HepG2 (cell line): ENCODE measurements around the gene OR10G6. TPM values are rescaled to one million over a fixed set of nuclear protein-coding genes. Genes with fewer than 3 reads are reported as not detected.

Experiments
- ATAC-seq: fragments of 200-7000 bp; cut with Tn5 transposase; 3 replicates; pipeline ENCODE4 v1.9.1; 2020; ENCODE audit warnings: mild to moderate bottlenecking, moderate library complexity
- BruUV-seq: library from RNA; stranded (reverse); fragments of 400-500 nt; replicated peaks from 2 replicates; lab custom pipeline; 2021; lab: Mats Ljungman, UMichigan
- CTCF ChIA-PET: fragments of 300-600 bp; formaldehyde crosslinking; extraction: SDS; loops from one replicate; lab custom pipeline; 2021; ENCODE audit warnings: low total read pairs, inconsistent platforms, low intra/inter-chr PET ratio; lab: Yijun Ruan, JAX
- POLR2A ChIA-PET: fragments of 350-600 bp; sonication (Branson Sonifier 250); formaldehyde crosslinking; loops from one replicate; lab custom pipeline; 2020; ENCODE audit warnings: antibody characterized with exemption, inconsistent platforms; lab: Yijun Ruan, JAX
- DNase-seq: peaks from one replicate; pipeline ENCODE4 v3.0.0-alpha.2; 2015; ENCODE audit warnings: low spot score
- FAIRE-seq: peaks from 3 replicates; lab custom pipeline; 2011; peaks lifted over from hg19 to GRCh38; lab: Jason Lieb, UNC
- H2AFZ ChIP-seq: one replicate; pipeline ENCODE4 v1.6.1; 2011; ENCODE audit warnings: low read length, inconsistent platforms
- H3K27ac ChIP-seq: fragments of 300-600 bp; 3 replicates; pipeline ENCODE4 v1.8.0; 2011; ENCODE audit warnings: mixed run types, mild to moderate bottlenecking, mixed read lengths, low read length, inconsistent platforms; ENCODE audit not compliant: insufficient read depth; ENCODE audit errors: extremely low read length
- H3K27me3 ChIP-seq, 2 experiments: fragments of 200-600 bp in 1 of 2; 2 replicates in 1 of 2; 3 replicates in 1 of 2; pipeline versions ENCODE4 v1.6.0 to v1.8.0; 2011; ENCODE audit warnings: low read length in 2 of 2, mild to moderate bottlenecking in 2 of 2, moderate library complexity in 2 of 2, inconsistent platforms in 1 of 2; ENCODE audit not compliant: insufficient read depth in 2 of 2, control insufficient read depth in 1 of 2
- H3K36me3 ChIP-seq, 2 experiments: fragments of 200-600 bp in 1 of 2; replicated peaks in 1 of 2; 2 replicates in 1 of 2; 3 replicates in 1 of 2; pipeline versions ENCODE4 v1.5.1 to v1.8.0; 2011; ENCODE audit warnings: low read length in 2 of 2, inconsistent platforms in 1 of 2; ENCODE audit not compliant: insufficient read depth in 2 of 2, control insufficient read depth in 1 of 2
- H3K4me1 ChIP-seq: 2 replicates; pipeline ENCODE4 v1.5.1; 2012; ENCODE audit warnings: low read length, inconsistent platforms; ENCODE audit not compliant: insufficient read depth
- H3K4me2 ChIP-seq: 2 replicates; pipeline ENCODE4 v1.6.0; 2011; ENCODE audit warnings: low read depth, low read length, inconsistent platforms
- H3K4me3 ChIP-seq, 3 experiments: fragments of 200-600 bp in 1 of 3; sonication (generic), shearing (Covaris generic) in 1 of 3; replicated peaks in 1 of 3; 2 replicates each; pipeline ENCODE4 v1.5.1; 2011 to 2016; ENCODE audit warnings: low read length in 3 of 3, inconsistent platforms in 2 of 3, low read depth in 2 of 3, mild to moderate bottlenecking in 2 of 3, control low read depth in 1 of 3, mixed read lengths in 1 of 3; ENCODE audit not compliant: insufficient read depth in 1 of 3
- H3K79me2 ChIP-seq: one replicate; pipeline ENCODE4 v1.6.1; 2011; ENCODE audit warnings: low read length, inconsistent platforms; ENCODE audit not compliant: insufficient read depth
- H3K9ac ChIP-seq: 2 replicates; pipeline ENCODE4 v1.6.0; 2011; ENCODE audit warnings: mild to moderate bottlenecking, low read depth, low read length, inconsistent platforms; ENCODE audit not compliant: insufficient read depth
- H3K9me3 ChIP-seq: 2 replicates; pipeline ENCODE4 v1.5.1; 2012; ENCODE audit warnings: mild to moderate bottlenecking, low read length
- H4K20me1 ChIP-seq: 2 replicates; pipeline ENCODE4 v1.6.0; 2011; ENCODE audit warnings: inconsistent platforms, mild to moderate bottlenecking, low read length, moderate library complexity; ENCODE audit not compliant: insufficient read depth
- AKAP8 ChIP-seq: sonication (generic); formaldehyde crosslinking; IDR thresholded peaks from 2 replicates; pipeline ENCODE4 v1.5.1; 2020; ENCODE audit warnings: mild to moderate bottlenecking, missing genetic modification reagents
- ATM ChIP-seq: fragments of 450-650 bp; IDR thresholded peaks from 2 replicates; pipeline ENCODE4 v1.7.1; 2017; ENCODE audit warnings: mild to moderate bottlenecking, borderline replicate concordance
- CEBPB ChIP-seq: IDR thresholded peaks from 2 replicates; pipeline ENCODE4 v1.6.1; 2011; ENCODE audit warnings: low read depth, low read length, improper control_type of control experiment, borderline replicate concordance
- HES4 ChIP-seq: sonication (generic); formaldehyde crosslinking; IDR thresholded peaks from 2 replicates; pipeline ENCODE4 v1.9.0; 2021; ENCODE audit warnings: mild to moderate bottlenecking, missing genetic modification reagents, borderline replicate concordance
- MBNL3 ChIP-seq: fragments of 250-450 bp; sonication (Bioruptor Pico); conservative IDR thresholded peaks from 2 replicates; pipeline ENCODE4 v1.8.0; 2022; ENCODE audit warnings: mild to moderate bottlenecking, inconsistent platforms
- MTF2 ChIP-seq: sonication (generic); formaldehyde crosslinking; IDR thresholded peaks from 2 replicates; pipeline ENCODE4 v1.5.0; 2020; ENCODE audit warnings: missing genetic modification reagents, borderline replicate concordance
- NR2C2 ChIP-seq: sonication (generic); formaldehyde crosslinking; IDR thresholded peaks from 2 replicates; pipeline ENCODE4 v1.4.0; 2020; ENCODE audit warnings: missing genetic modification reagents, mild to moderate bottlenecking, moderate library complexity, borderline replicate concordance
- PAWR ChIP-seq: sonication (generic); formaldehyde crosslinking; IDR thresholded peaks from 2 replicates; pipeline ENCODE4 v1.4.0; 2020; ENCODE audit warnings: missing genetic modification reagents, mild to moderate bottlenecking, borderline replicate concordance
- RXRB ChIP-seq: IDR thresholded peaks from 2 replicates; pipeline ENCODE4 v1.6.1; 2016; ENCODE audit warnings: borderline replicate concordance, missing genetic modification reagents, missing compliant biosample characterization
- SIX1 ChIP-seq: sonication (generic); formaldehyde crosslinking; IDR thresholded peaks from 2 replicates; pipeline ENCODE4 v1.4.0; 2020; ENCODE audit warnings: missing genetic modification reagents, borderline replicate concordance
- SP2 ChIP-seq: sonication (generic); formaldehyde crosslinking; IDR thresholded peaks from 2 replicates; pipeline ENCODE4 v1.5.1; 2020; ENCODE audit warnings: mild to moderate bottlenecking, missing genetic modification reagents
- ZNF180 ChIP-seq: sonication (generic); formaldehyde crosslinking; IDR thresholded peaks from 2 replicates; pipeline ENCODE4 v1.4.0; 2020; ENCODE audit warnings: low read depth, missing genetic modification reagents, borderline replicate concordance
- ZNF274 ChIP-seq: sonication (generic); formaldehyde crosslinking; IDR thresholded peaks from 2 replicates; pipeline ENCODE4 v1.5.1; 2020; ENCODE audit warnings: mild to moderate bottlenecking, missing genetic modification reagents
- WGBS: methylation state at CpG from one replicate; pipeline ENCODE4 v1.1.6; 2017; ENCODE audit warnings: low lambda C conversion rate; 5-methylcytosine and 5-hydroxymethylcytosine counted together
- in situ Hi-C: cut with HindIII; loops from 2 replicates; pipeline ENCODE4 v1.10.0; 2017; ENCODE audit warnings: low pct_unique_long_range_greater_than_20kb; ENCODE audit not compliant: extremely low pct_ligation_motif_present
- intact Hi-C: fragments of 100-400 bp; cut with micrococcal nuclease; formaldehyde crosslinking; loops from one replicate; pipeline ENCODE4 v1.10.0; 2022; ENCODE audit not compliant: unreplicated experiment
- polyA plus RNA-seq, 8 experiments: library from polyadenylated mRNA; depleted of rRNA in 3 of 8; stranded (reverse) in 7 of 8; unstranded in 1 of 8; fragments of >200 nt; fragmentation: Illumina TruSeq in 4 of 8; extraction: Trizol in 4 of 8; gene quantifications; 2 replicates each; pipeline versions ENCODE4 v1.2.1 to v1.2.3, GENCODE V29; 2011 to 2016; ENCODE audit warnings: low read depth in 4 of 8, missing spikeins in 1 of 8, mixed read lengths in 1 of 8; ENCODE audit not compliant: insufficient read depth in 1 of 8
- total RNA-seq, 5 experiments: library from RNA; depleted of rRNA; stranded (reverse); fragments of >200 nt; fragmentation: Illumina TruSeq; extraction: Trizol; gene quantifications; 2 replicates each; pipeline ENCODE4 v1.2.3, GENCODE V29; 2016; ENCODE audit warnings: low read depth in 1 of 5
- TF ChIP-seq, protein P1 (sequence below): sonication (generic); formaldehyde crosslinking; IDR thresholded peaks from 2 replicates; pipeline ENCODE4 v1.4.0; 2020; ENCODE audit warnings: missing genetic modification reagents; ENCODE audit errors: not compliant biosample characterization
- TF ChIP-seq, protein P2 (sequence below): sonication (generic); formaldehyde crosslinking; IDR thresholded peaks from 2 replicates; pipeline ENCODE4 v1.4.0; 2020; ENCODE audit warnings: mild to moderate bottlenecking, missing genetic modification reagents
- TF ChIP-seq, protein P3 (sequence below): IDR thresholded peaks from 2 replicates; pipeline ENCODE4 v1.6.1; 2012; ENCODE audit warnings: low read depth, low read length, improper control_type of control experiment
- TF ChIP-seq, protein P4 (sequence below): sonication (generic); formaldehyde crosslinking; IDR thresholded peaks from 2 replicates; pipeline ENCODE4 v1.4.0; 2020; ENCODE audit warnings: missing genetic modification reagents, mild to moderate bottlenecking, borderline replicate concordance
- TF ChIP-seq, protein P5 (sequence below): sonication (generic); formaldehyde crosslinking; IDR thresholded peaks from 2 replicates; pipeline ENCODE4 v1.8.1; 2022; ENCODE audit warnings: mild to moderate bottlenecking, missing genetic modification reagents

OR10G6 gene
- total and polyA plus RNA-seq, 2 of the 13 experiments (the other 11 are each of a cell fraction or from before 2014, with no cell fraction given): not detected

DNA sequence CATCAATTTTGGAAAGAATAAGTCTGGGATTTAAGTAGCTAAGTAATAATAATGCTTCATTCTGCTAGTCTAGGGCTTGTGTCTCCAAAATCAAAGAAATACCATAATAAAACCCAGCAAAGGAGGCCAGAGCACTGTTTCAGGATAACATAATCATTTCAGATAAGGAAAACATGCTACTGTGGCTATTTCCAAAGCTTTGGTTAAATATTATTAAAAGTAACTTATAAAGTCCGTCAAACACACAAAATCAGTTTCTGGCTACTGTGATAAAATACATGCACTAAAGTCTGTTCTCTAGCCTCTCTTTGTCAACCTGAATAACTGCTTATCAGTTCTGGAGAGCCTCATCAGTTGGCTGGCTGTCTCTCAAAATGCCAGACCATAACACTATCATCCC is 49.8 kb downstream of the OR10G6 start:
- Histone ChIP-seq H3K36me3 (no peaks in the 10 kb centered on the region), H3K4me3 (no peak overlapping the region), H3K9ac (no peak overlapping the region), H2AFZ (no peak overlapping the region), H3K79me2 (no peaks in the 10 kb centered on the region), H3K4me1 (no peaks in the 10 kb centered on the region), H4K20me1 (no peaks in the 10 kb centered on the region), H3K27ac (no peak overlapping the region), H3K27me3 (no peaks in the 10 kb centered on the region), H3K4me2 (no peak overlapping the region), H3K9me3 (peaks cover 18% of the 10 kb centered on the region)
- POLR2A ChIA-PET: no interaction called here
- FAIRE-seq: no peak
- WGBS: 0% methylated on average over 1 of the region's 1 CpG
- CTCF ChIA-PET: no interaction called here
- in situ Hi-C loops (no loop called here), intact Hi-C loops (no loop called here)
- DNase-seq: no peak
- ATAC-seq: no peak
- BruUV-seq: no TSS peak
- TF ChIP-seq, protein P1, sequence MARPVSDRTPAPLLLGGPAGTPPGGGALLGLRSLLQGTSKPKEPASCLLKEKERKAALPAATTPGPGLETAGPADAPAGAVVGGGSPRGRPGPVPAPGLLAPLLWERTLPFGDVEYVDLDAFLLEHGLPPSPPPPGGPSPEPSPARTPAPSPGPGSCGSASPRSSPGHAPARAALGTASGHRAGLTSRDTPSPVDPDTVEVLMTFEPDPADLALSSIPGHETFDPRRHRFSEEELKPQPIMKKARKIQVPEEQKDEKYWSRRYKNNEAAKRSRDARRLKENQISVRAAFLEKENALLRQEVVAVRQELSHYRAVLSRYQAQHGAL: no peak
- TF ChIP-seq, protein P2, sequence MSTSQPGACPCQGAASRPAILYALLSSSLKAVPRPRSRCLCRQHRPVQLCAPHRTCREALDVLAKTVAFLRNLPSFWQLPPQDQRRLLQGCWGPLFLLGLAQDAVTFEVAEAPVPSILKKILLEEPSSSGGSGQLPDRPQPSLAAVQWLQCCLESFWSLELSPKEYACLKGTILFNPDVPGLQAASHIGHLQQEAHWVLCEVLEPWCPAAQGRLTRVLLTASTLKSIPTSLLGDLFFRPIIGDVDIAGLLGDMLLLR (CRISPR knock-in tag): no peak
- TF ChIP-seq ZNF180 (CRISPR knock-in tag) (no peak), AKAP8 (CRISPR knock-in tag) (no peak), ZNF274 (CRISPR knock-in tag) (no peak), RXRB (CRISPR knock-in tag) (no peak), NR2C2 (CRISPR knock-in tag) (no peak), ATM (no peak), MBNL3 (CRISPR knock-in tag) (no peak), PAWR (CRISPR knock-in tag) (no peak), SP2 (no peak), SIX1 (CRISPR knock-in tag) (no peak), HES4 (no peak), CEBPB (no peak), MTF2 (CRISPR knock-in tag) (no peak)
- TF ChIP-seq, protein P3, sequence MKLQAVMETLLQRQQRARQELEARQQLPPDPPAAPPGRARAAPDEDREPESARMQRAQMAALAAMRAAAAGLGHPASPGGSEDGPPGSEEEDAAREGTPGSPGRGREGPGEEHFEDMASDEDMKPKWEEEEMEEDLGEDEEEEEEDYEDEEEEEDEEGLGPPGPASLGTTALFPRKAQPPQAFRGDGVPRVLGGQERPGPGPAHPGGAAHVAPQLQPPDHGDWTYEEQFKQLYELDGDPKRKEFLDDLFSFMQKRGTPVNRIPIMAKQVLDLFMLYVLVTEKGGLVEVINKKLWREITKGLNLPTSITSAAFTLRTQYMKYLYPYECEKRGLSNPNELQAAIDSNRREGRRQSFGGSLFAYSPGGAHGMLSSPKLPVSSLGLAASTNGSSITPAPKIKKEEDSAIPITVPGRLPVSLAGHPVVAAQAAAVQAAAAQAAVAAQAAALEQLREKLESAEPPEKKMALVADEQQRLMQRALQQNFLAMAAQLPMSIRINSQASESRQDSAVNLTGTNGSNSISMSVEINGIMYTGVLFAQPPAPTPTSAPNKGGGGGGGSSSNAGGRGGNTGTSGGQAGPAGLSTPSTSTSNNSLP: no peak
- TF ChIP-seq, protein P4, sequence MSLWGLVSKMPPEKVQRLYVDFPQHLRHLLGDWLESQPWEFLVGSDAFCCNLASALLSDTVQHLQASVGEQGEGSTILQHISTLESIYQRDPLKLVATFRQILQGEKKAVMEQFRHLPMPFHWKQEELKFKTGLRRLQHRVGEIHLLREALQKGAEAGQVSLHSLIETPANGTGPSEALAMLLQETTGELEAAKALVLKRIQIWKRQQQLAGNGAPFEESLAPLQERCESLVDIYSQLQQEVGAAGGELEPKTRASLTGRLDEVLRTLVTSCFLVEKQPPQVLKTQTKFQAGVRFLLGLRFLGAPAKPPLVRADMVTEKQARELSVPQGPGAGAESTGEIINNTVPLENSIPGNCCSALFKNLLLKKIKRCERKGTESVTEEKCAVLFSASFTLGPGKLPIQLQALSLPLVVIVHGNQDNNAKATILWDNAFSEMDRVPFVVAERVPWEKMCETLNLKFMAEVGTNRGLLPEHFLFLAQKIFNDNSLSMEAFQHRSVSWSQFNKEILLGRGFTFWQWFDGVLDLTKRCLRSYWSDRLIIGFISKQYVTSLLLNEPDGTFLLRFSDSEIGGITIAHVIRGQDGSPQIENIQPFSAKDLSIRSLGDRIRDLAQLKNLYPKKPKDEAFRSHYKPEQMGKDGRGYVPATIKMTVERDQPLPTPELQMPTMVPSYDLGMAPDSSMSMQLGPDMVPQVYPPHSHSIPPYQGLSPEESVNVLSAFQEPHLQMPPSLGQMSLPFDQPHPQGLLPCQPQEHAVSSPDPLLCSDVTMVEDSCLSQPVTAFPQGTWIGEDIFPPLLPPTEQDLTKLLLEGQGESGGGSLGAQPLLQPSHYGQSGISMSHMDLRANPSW: no peak
- TF ChIP-seq, protein P5, sequence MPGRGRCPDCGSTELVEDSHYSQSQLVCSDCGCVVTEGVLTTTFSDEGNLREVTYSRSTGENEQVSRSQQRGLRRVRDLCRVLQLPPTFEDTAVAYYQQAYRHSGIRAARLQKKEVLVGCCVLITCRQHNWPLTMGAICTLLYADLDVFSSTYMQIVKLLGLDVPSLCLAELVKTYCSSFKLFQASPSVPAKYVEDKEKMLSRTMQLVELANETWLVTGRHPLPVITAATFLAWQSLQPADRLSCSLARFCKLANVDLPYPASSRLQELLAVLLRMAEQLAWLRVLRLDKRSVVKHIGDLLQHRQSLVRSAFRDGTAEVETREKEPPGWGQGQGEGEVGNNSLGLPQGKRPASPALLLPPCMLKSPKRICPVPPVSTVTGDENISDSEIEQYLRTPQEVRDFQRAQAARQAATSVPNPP: no peak
